T-cell (primary cell): ENCODE results near the gene MICU1. TPM values are rescaled to one million over a fixed set of nuclear protein-coding genes. Genes with fewer than 3 reads are reported as not detected.
"Not testable (repeated sequence)": the region's sequence is repeated elsewhere in the genome, so short reads cannot be mapped to it uniquely, and the experiment has no call there.

Experiments used
- ATAC-seq, 4 experiments: fragments of 200-7000 bp in 3 of 4; fragments of 150-1000 bp in 1 of 4; cut with Tn5 transposase; replicated peaks in 1 of 4; 1 replicate in 3 of 4; 2 replicates in 1 of 4; pipeline ENCODE4 v1.10.0; 2021; ENCODE audit warnings: moderate library complexity in 3 of 4, mild to moderate bottlenecking in 2 of 4, moderate number of reproducible peaks in 1 of 4
- CTCF ChIA-PET, 2 donors: fragments of 300-600 bp; sonication (Branson Sonifier 250); formaldehyde crosslinking; loops; one replicate each; lab custom pipeline; 2022; ENCODE audit warnings: antibody characterized with exemption in 2 of 2; lab: Charles Lee
- POLR2A ChIA-PET, 2 donors: fragments of 300-600 bp; sonication (Branson Sonifier 250); formaldehyde crosslinking; loops; one replicate each; lab custom pipeline; 2022; ENCODE audit warnings: antibody characterized with exemption in 2 of 2; lab: Charles Lee
- DNase-seq, 35 experiments: peaks; one replicate each; pipeline versions ENCODE4 v3.0.0 to v3.0.0-alpha.2; 2013 to 2023
- H3K27ac ChIP-seq: one replicate; pipeline ENCODE4 v1.5.1; 2013; ENCODE audit warnings: low read length
- H3K27me3 ChIP-seq, 2 experiments: replicated peaks in 1 of 2; 1 replicate in 1 of 2; 2 replicates in 1 of 2; pipeline versions ENCODE4 v1.6.1 to v1.7.0; 2013; ENCODE audit warnings: low read length in 1 of 2, mixed read lengths in 1 of 2; ENCODE audit not compliant: control insufficient read depth in 2 of 2, insufficient read depth in 2 of 2; ENCODE audit errors: extremely low read depth in 1 of 2
- H3K36me3 ChIP-seq, 2 donors: 1 replicate in 1 of 2; 2 replicates in 1 of 2; pipeline versions ENCODE4 v1.6.1 to v1.7.0; 2013; ENCODE audit warnings: low read length in 1 of 2; ENCODE audit not compliant: control insufficient read depth in 2 of 2, insufficient read depth in 1 of 2; ENCODE audit errors: extremely low read depth in 1 of 2
- H3K4me1 ChIP-seq, 2 experiments: 1 replicate in 1 of 2; 2 replicates in 1 of 2; pipeline versions ENCODE4 v1.6.1 to v1.7.0; 2013; ENCODE audit warnings: low read length in 2 of 2, mixed read lengths in 1 of 2; ENCODE audit not compliant: insufficient read depth in 2 of 2, control insufficient read depth in 1 of 2; ENCODE audit errors: extremely low read depth in 1 of 2
- H3K4me3 ChIP-seq, 2 donors: 1 replicate in 1 of 2; 2 replicates in 1 of 2; pipeline versions ENCODE4 v1.5.1 to v1.7.0; 2013; ENCODE audit warnings: mild to moderate bottlenecking in 2 of 2, low read length in 1 of 2, moderate library complexity in 1 of 2; ENCODE audit not compliant: control insufficient read depth in 1 of 2; ENCODE audit errors: extremely low read depth in 1 of 2
- H3K9me3 ChIP-seq: 2 replicates; pipeline ENCODE4 v1.7.0; 2013
- H3K27ac Mint-ChIP-seq, 2 donors: one replicate each; pipeline ENCODE4 v1.8.0; 2020 to 2021; ENCODE audit warnings: mild to moderate bottlenecking in 2 of 2, mixed read lengths in 2 of 2
- H3K27me3 Mint-ChIP-seq, 2 donors: one replicate each; pipeline ENCODE4 v1.8.0; 2021 to 2022; ENCODE audit warnings: mixed read lengths in 2 of 2
- H3K36me3 Mint-ChIP-seq: one replicate; pipeline ENCODE4 v1.8.0; 2021; ENCODE audit warnings: mixed read lengths
- H3K4me1 Mint-ChIP-seq, 3 donors: one replicate each; pipeline ENCODE4 v1.8.0; 2020 to 2022; ENCODE audit warnings: mixed read lengths in 3 of 3, mild to moderate bottlenecking in 1 of 3
- H3K4me3 Mint-ChIP-seq, 3 donors: one replicate each; pipeline ENCODE4 v1.8.0; 2020 to 2022; ENCODE audit warnings: mild to moderate bottlenecking in 3 of 3, mixed read lengths in 3 of 3, moderate library complexity in 3 of 3
- H3K9me3 Mint-ChIP-seq, 3 donors: one replicate each; pipeline ENCODE4 v1.8.0; 2020 to 2022; ENCODE audit warnings: mixed read lengths in 3 of 3
- WGBS: methylation state at CpG from one replicate; pipeline ENCODE4 v1.1.5; 2013; ENCODE audit warnings: missing lambda C conversion rate; ENCODE audit not compliant: insufficient coverage; 5-methylcytosine and 5-hydroxymethylcytosine counted together
- total RNA-seq, 35 experiments: library from RNA in 6 of 35; stranded (reverse) in 6 of 35; fragments of 120-200 nt in 1 of 35; gene quantifications; one replicate each; pipeline versions ENCODE4 v1.2.1 to v1.2.4 and lab custom pipeline; 2013 to 2026

Gene MICU1
- total RNA-seq, 5 donors from 2014 or later (not counting 1 experiment from before 2014, with no cell fraction given): 16.9 to 23.3 (median 19.9) TPM

GRCh38 chr10:72414642-72415041 is 211.2 kb downstream of the MICU1 start:
- WGBS: no CpG with 5 or more reads among the region's 3 CpGs
- ChIA-PET CTCF (no interaction called here), POLR2A (no interaction called here)
- Mint-ChIP-seq H3K27ac (no peak overlapping the region), H3K27me3 (no peaks in the 10 kb centered on the region), H3K4me3 (no peak overlapping the region), H3K36me3 (peaks cover 51% of the 10 kb centered on the region), H3K9me3 (peaks cover 0 to 11% (median 4%) of the 10 kb centered on the region in 3 donors), H3K4me1 (no peaks in the 10 kb centered on the region)
- no peaks in the 10 kb centered on the region for H3K9me3 ChIP-seq
- H3K27me3 ChIP-seq: no peaks in the 10 kb centered on the region
- H3K27ac ChIP-seq: no peak overlapping the region
- peaks cover 2 to 4% of the 10 kb centered on the region in 2 donors for H3K36me3 ChIP-seq
- H3K4me1 ChIP-seq: no peaks in the 10 kb centered on the region
- DNase-seq (no peak), ATAC-seq (no peak)
- no peak overlapping the region for H3K4me3 ChIP-seq

- no CpG with 5 or more reads among the region's 1 CpG for WGBS
- H3K4me1 Mint-ChIP-seq: no peaks in the 10 kb centered on the region
- H3K36me3 Mint-ChIP-seq: peaks cover 24% of the 10 kb centered on the region
- H3K27me3 Mint-ChIP-seq: no peaks in the 10 kb centered on the region
- H3K4me3 ChIP-seq: no peak overlapping the region
- ChIA-PET POLR2A (no interaction called here), CTCF (interaction anchor here in 1 of 2 donors (0.5 kb wide), 1 partner anchor 49 kb away, joined by 3 read pairs; no protein-coding TSS in a partner anchor)
- no peak overlapping the region for H3K27ac Mint-ChIP-seq
- H3K4me1 ChIP-seq: no peaks in the 10 kb centered on the region
- H3K36me3 ChIP-seq: peaks cover 0 to 4% of the 10 kb centered on the region in 2 donors
- H3K4me3 Mint-ChIP-seq: no peak overlapping the region
- peaks cover 0 to under 1% (median 0%) of the 10 kb centered on the region in 3 donors for H3K9me3 Mint-ChIP-seq
- H3K9me3 ChIP-seq: no peaks in the 10 kb centered on the region
- H3K27ac ChIP-seq: no peak overlapping the region
- DNase-seq (no peak), ATAC-seq (no peak)
- no peaks in the 10 kb centered on the region for H3K27me3 ChIP-seq
Observed at GRCh38 chr10:72409167-72409566, 216.7 kb downstream of the MICU1 start.

GRCh38 chr10:72407927-72408600 is 217.8 kb downstream of the MICU1 start:
- Histone ChIP-seq H3K27me3 (no peaks in the 10 kb centered on the region), H3K36me3 (peaks cover 0 to under 1% of the 10 kb centered on the region in 2 donors), H3K4me1 (no peaks in the 10 kb centered on the region), H3K9me3 (no peaks in the 10 kb centered on the region), H3K27ac (no peak overlapping the region), H3K4me3 (no peak overlapping the region)
- no peaks in the 10 kb centered on the region for H3K27me3 Mint-ChIP-seq
- H3K27ac Mint-ChIP-seq: no peak overlapping the region
- ChIA-PET CTCF (interaction anchor here in 1 of 2 donors (0.6 kb wide), 1 partner anchor 687 kb away, joined by 4 read pairs; no protein-coding TSS in a partner anchor), POLR2A (interaction anchor here in 1 of 2 donors (0.6 kb wide), 1 partner anchor 664 kb away, joined by 3 read pairs; no protein-coding TSS in a partner anchor)
- H3K36me3 Mint-ChIP-seq: peaks cover 28% of the 10 kb centered on the region
- WGBS: 90% methylated on average over 3 of the region's 7 CpGs
- H3K9me3 Mint-ChIP-seq: no peaks in the 10 kb centered on the region
- no peaks in the 10 kb centered on the region for H3K4me1 Mint-ChIP-seq
- DNase-seq: no peak
- ATAC-seq: no peak
- no peak overlapping the region for H3K4me3 Mint-ChIP-seq

GRCh38 chr10:72407471-72407870 is 218.4 kb downstream of the MICU1 start:
- ATAC-seq: no peak
- Histone ChIP-seq H3K36me3 (peaks cover 0 to 4% of the 10 kb centered on the region in 2 donors), H3K4me1 (no peaks in the 10 kb centered on the region), H3K9me3 (no peaks in the 10 kb centered on the region), H3K27ac (no peak overlapping the region), H3K4me3 (no peak overlapping the region), H3K27me3 (no peaks in the 10 kb centered on the region)
- Mint-ChIP-seq H3K9me3 (no peaks in the 10 kb centered on the region), H3K27ac (no peak overlapping the region), H3K4me1 (no peaks in the 10 kb centered on the region), H3K36me3 (peaks cover 30% of the 10 kb centered on the region), H3K4me3 (no peak overlapping the region), H3K27me3 (no peaks in the 10 kb centered on the region)
- 86% methylated on average over 1 of the region's 3 CpGs for WGBS
- no peak for DNase-seq
- CTCF ChIA-PET: no interaction called here
- POLR2A ChIA-PET: no interaction called here

GRCh38 chr10:72395581-72395980 is 230.3 kb downstream of the MICU1 start:
- H3K4me1 Mint-ChIP-seq, H3K9me3 ChIP-seq, DNase-seq, POLR2A ChIA-PET, H3K4me1 ChIP-seq, ATAC-seq, H3K9me3 Mint-ChIP-seq, H3K27ac Mint-ChIP-seq, H3K36me3 ChIP-seq, H3K27me3 ChIP-seq, H3K27me3 Mint-ChIP-seq, H3K27ac ChIP-seq, H3K4me3 Mint-ChIP-seq, H3K4me3 ChIP-seq: not testable (repeated sequence)
- CTCF ChIA-PET: interaction anchor here in 1 of 2 donors (0.6 kb wide), 1 partner anchor 1658 kb away, joined by 3 read pairs; no protein-coding TSS in a partner anchor
- peaks cover 40% of the 10 kb centered on the region for H3K36me3 Mint-ChIP-seq
- WGBS: 90% methylated on average over 2 of the region's 3 CpGs

- no CpG with 5 or more reads among the region's 1 CpG for WGBS
- no peak overlapping the region for H3K27ac Mint-ChIP-seq
- ATAC-seq: no peak
Observed at GRCh38 chr10:72392571-72392970, 233.3 kb downstream of the MICU1 start.

More at GRCh38 chr10:72392571-72392970, 233.3 kb downstream of the MICU1 start:
- Histone ChIP-seq H3K9me3 (no peaks in the 10 kb centered on the region), H3K4me3 (no peak overlapping the region), H3K36me3 (no peaks in the 10 kb centered on the region), H3K4me1 (no peaks in the 10 kb centered on the region), H3K27me3 (no peaks in the 10 kb centered on the region), H3K27ac (no peak overlapping the region)
- ChIA-PET POLR2A (no interaction called here), CTCF (no interaction called here)
- no peak for DNase-seq
- H3K4me3 Mint-ChIP-seq: no peak overlapping the region
- H3K9me3 Mint-ChIP-seq: no peaks in the 10 kb centered on the region
- H3K4me1 Mint-ChIP-seq: peaks cover 0 to 12% (median 4%) of the 10 kb centered on the region in 3 donors
- no peaks in the 10 kb centered on the region for H3K27me3 Mint-ChIP-seq
- peaks cover 30% of the 10 kb centered on the region for H3K36me3 Mint-ChIP-seq
